ENCODE results near the gene WDR13. TPM values are rescaled to one million over a fixed set of nuclear protein-coding genes. Genes with fewer than 3 reads are reported as not detected.
A peak's percentile ranks its signal among the peaks of the same experiment; 100 is the strongest.
"Not testable (repeated sequence)": the region's sequence is repeated elsewhere in the genome, so short reads cannot be mapped to it uniquely, and the experiment has no call there.

The WDR13 gene
- polyA plus RNA-seq (32.8 to 48.0 TPM (median 40.6 TPM) in 3 replicates), polyA minus RNA-seq (36.3 to 211 TPM (median 40.0 TPM) in 3 replicates)
- polyA plus RNA-seq (2011; ENCODE audit: low read depth) = 39.7 TPM
- polyA plus RNA-seq (2011; cell fraction: cytosol; rRNA removed) = 48.9 and 86.4 TPM in 2 replicates
- 78.0 and 123 TPM in 2 replicates for polyA plus RNA-seq (2011; cell fraction: nucleus; rRNA removed)
- 92.0 and 98.0 TPM in 2 replicates for polyA plus RNA-seq (2012; ENCODE audit: low replicate concordance)
- polyA minus RNA-seq (2011; cell fraction: cytosol; rRNA and poly(A)+ RNA removed) = 81.7 TPM
- polyA minus RNA-seq (2011; cell fraction: nucleus; rRNA and poly(A)+ RNA removed) = 31.0 and 34.7 TPM in 2 replicates

GRCh38 chrX:48597353-48598264, at the start of gene WDR13:
Gene WDR13, plus strand, starts transcription at chrX:48597492. Its CDS starts 505 bp downstream, at chrX:48597997.
- dilution Hi-C loops (cut with MboI; ENCODE audit: extremely low pct_ligation_motif_present, low sequenced_read_pairs) = no loop called here

GRCh38 chrX:48548871-48549270, 48.4 kb upstream of the WDR13 start:
- H4K20me1 ChIP-seq (ENCODE audit: control insufficient read depth, extremely low read depth, insufficient read depth, low read length) = no peaks in the 10 kb centered on the region
- no peaks in the 10 kb centered on the region for H3K79me2 ChIP-seq (ENCODE audit: control insufficient read depth, insufficient read depth, low read length)
- no peaks in the 10 kb centered on the region for H3K9me1 ChIP-seq (ENCODE audit: control insufficient read depth, extremely low read depth, insufficient read depth, low read length)
- H2AFZ ChIP-seq (ENCODE audit: control insufficient read depth, low read length) = no peak overlapping the region
- dilution Hi-C loops (cut with MboI; ENCODE audit: extremely low pct_ligation_motif_present, low sequenced_read_pairs) = no loop called here
- no peak overlapping the region for H3K4me2 ChIP-seq (ENCODE audit: control insufficient read depth, extremely low read depth, insufficient read depth, low read depth, low read length)
- DNase-seq (ENCODE audit: low read depth, low spot score) (no peak), FAIRE-seq (no peak)
- no peak for TF ChIP-seq CTCF (optimal IDR thresholded peaks at IDR 0.05 in 1 of 3, IDR thresholded peaks at IDR 0.05 in 1 of 3, conservative IDR thresholded peaks at IDR 0.05 in 1 of 3; ENCODE audit: extremely low read depth in 1 of 3, insufficient read depth in 2 of 3, low read length in 3 of 3)
- no peak for TF ChIP-seq EZH2 (IDR thresholded peaks at IDR 0.05; ENCODE audit: low read length)
- H3K9me3 ChIP-seq (ENCODE audit: control insufficient read depth, low read depth, low read length) = no peaks in the 10 kb centered on the region
- H3K4me3 ChIP-seq (ENCODE audit: control insufficient read depth in 2 of 3, extremely low read depth in 1 of 3, insufficient read depth in 2 of 3, low read depth in 1 of 3, low read length in 3 of 3) = no peak overlapping the region
- no peaks in the 10 kb centered on the region for H3K27me3 ChIP-seq (ENCODE audit: control insufficient read depth, extremely low read depth, insufficient read depth, low read length)
- H3K27ac ChIP-seq (ENCODE audit: control insufficient read depth, insufficient read depth, low read length) = no peak overlapping the region
- no peaks in the 10 kb centered on the region for H3K36me3 ChIP-seq (ENCODE audit: control insufficient read depth in 2 of 2, extremely low read depth in 1 of 2, insufficient read depth in 2 of 2, low read length in 2 of 2)
- no peak overlapping the region for H3K9ac ChIP-seq (ENCODE audit: control insufficient read depth, extremely low read depth, insufficient read depth, low read length)
- no peaks in the 10 kb centered on the region for H3K4me1 ChIP-seq (ENCODE audit: control insufficient read depth, extremely low read depth, insufficient read depth, low read length)

More at GRCh38 chrX:48597353-48598264, at the start of gene WDR13:
- FAIRE-seq = peak; percentile 67
- Histone ChIP-seq H2AFZ (ENCODE audit: control insufficient read depth, low read length) (peak within 1 kb of the TSS; percentile 66), H3K9me1 (ENCODE audit: control insufficient read depth, extremely low read depth, insufficient read depth, low read length) (no peaks in the 10 kb centered on the region), H4K20me1 (ENCODE audit: control insufficient read depth, extremely low read depth, insufficient read depth, low read length) (no peaks in the 10 kb centered on the region), H3K4me2 (ENCODE audit: control insufficient read depth, extremely low read depth, insufficient read depth, low read depth, low read length) (peak within 1 kb of the TSS; percentile 72), H3K36me3 (ENCODE audit: control insufficient read depth in 2 of 2, extremely low read depth in 1 of 2, insufficient read depth in 2 of 2, low read length in 2 of 2) (peaks cover 10 to 17% of the 10 kb centered on the region in 2 experiments), H3K27me3 (ENCODE audit: control insufficient read depth, extremely low read depth, insufficient read depth, low read length) (no peaks in the 10 kb centered on the region), H3K79me2 (ENCODE audit: control insufficient read depth, insufficient read depth, low read length) (peaks cover 8% of the 10 kb centered on the region), H3K4me3 (ENCODE audit: control insufficient read depth in 2 of 3, extremely low read depth in 1 of 3, insufficient read depth in 2 of 3, low read depth in 1 of 3, low read length in 3 of 3) (peak within 1 kb of the TSS; percentile 43 to 85 (median 73)), H3K27ac (ENCODE audit: control insufficient read depth, insufficient read depth, low read length) (peak within 1 kb of the TSS; percentile 98), H3K4me1 (ENCODE audit: control insufficient read depth, extremely low read depth, insufficient read depth, low read length) (peaks cover 4% of the 10 kb centered on the region), H3K9ac (ENCODE audit: control insufficient read depth, extremely low read depth, insufficient read depth, low read length) (peak within 1 kb of the TSS; percentile 99), H3K9me3 (ENCODE audit: control insufficient read depth, low read depth, low read length) (no peaks in the 10 kb centered on the region)
- DNase-seq (ENCODE audit: low read depth, low spot score) = peak; percentile 76
- TF ChIP-seq CTCF (optimal IDR thresholded peaks at IDR 0.05 in 1 of 3, IDR thresholded peaks at IDR 0.05 in 1 of 3, conservative IDR thresholded peaks at IDR 0.05 in 1 of 3; ENCODE audit: extremely low read depth in 1 of 3, insufficient read depth in 2 of 3, low read length in 3 of 3) (no peak), EZH2 (IDR thresholded peaks at IDR 0.05; ENCODE audit: low read length) (no peak)

GRCh38 chrX:48555731-48556325, 41.5 kb upstream of the WDR13 start:
- H3K4me1 ChIP-seq (ENCODE audit: control insufficient read depth, extremely low read depth, insufficient read depth, low read length); H3K27ac ChIP-seq (ENCODE audit: control insufficient read depth, insufficient read depth, low read length); H3K4me2 ChIP-seq (ENCODE audit: control insufficient read depth, extremely low read depth, insufficient read depth, low read depth, low read length); FAIRE-seq; H3K4me3 ChIP-seq (ENCODE audit: control insufficient read depth in 2 of 3, extremely low read depth in 1 of 3, insufficient read depth in 2 of 3, low read depth in 1 of 3, low read length in 3 of 3); H2AFZ ChIP-seq (ENCODE audit: control insufficient read depth, low read length); dilution Hi-C loops (cut with MboI; ENCODE audit: extremely low pct_ligation_motif_present, low sequenced_read_pairs); H3K79me2 ChIP-seq (ENCODE audit: control insufficient read depth, insufficient read depth, low read length); H3K9ac ChIP-seq (ENCODE audit: control insufficient read depth, extremely low read depth, insufficient read depth, low read length); H3K27me3 ChIP-seq (ENCODE audit: control insufficient read depth, extremely low read depth, insufficient read depth, low read length); DNase-seq (ENCODE audit: low read depth, low spot score); H3K9me1 ChIP-seq (ENCODE audit: control insufficient read depth, extremely low read depth, insufficient read depth, low read length); H3K9me3 ChIP-seq (ENCODE audit: control insufficient read depth, low read depth, low read length); H4K20me1 ChIP-seq (ENCODE audit: control insufficient read depth, extremely low read depth, insufficient read depth, low read length): not testable (repeated sequence)
- H3K36me3 ChIP-seq (ENCODE audit: control insufficient read depth in 2 of 2, extremely low read depth in 1 of 2, insufficient read depth in 2 of 2, low read length in 2 of 2) = peaks cover 3 to 11% of the 10 kb centered on the region in 2 experiments

Measured in keratinocyte (primary cell).